Left colon (tissue), 2 donors: ENCODE results near the gene VENTX. TPM values are rescaled to one million over a fixed set of nuclear protein-coding genes. Genes with fewer than 3 reads are reported as not detected.
"Not testable (repeated sequence)": the region's sequence is repeated elsewhere in the genome, so short reads cannot be mapped to it uniquely, and the experiment has no call there.

Source experiments
- ATAC-seq: fragments of 200-7000 bp; cut with Tn5 transposase; one replicate; pipeline ENCODE4 v1.9.1; 2020; ENCODE audit warnings: mild to moderate bottlenecking, moderate library complexity
- DNase-seq, 2 donors: peaks; one replicate each; pipeline ENCODE4 v3.0.0-alpha.2; 2020
- intact Hi-C, 2 donors: fragments of 100-400 bp; cut with DNase I in 1 of 2; cut with micrococcal nuclease in 1 of 2; formaldehyde crosslinking; loops; one replicate each; pipeline versions ENCODE4 v1.11.2 to v1.14.0; 2022; cut with DNase I, micrococcal nuclease
- total RNA-seq, 2 donors: library from RNA; stranded (reverse); fragmentation: NEBNext Ultra II Directional; extraction: Animal tissue kit (Norgen Biotek cat#: 25700); gene quantifications; one replicate each; pipeline ENCODE4 v1.2.1, GENCODE V29; 2021
- donor health status: DM: no; HTN: no; CAD: no.
- donor health status: DM: yes; HTN: yes; CAD: no.

VENTX gene
- total RNA-seq, 2 donors from 2014 or later: 0.14 TPM; not detected in 1

- intact Hi-C loops: no loop called here
- DNase-seq (no peak), ATAC-seq (no peak)
Measured at GRCh38 chr10:133212853-133213494, 24.7 kb upstream of the VENTX start.

- intact Hi-C loops: no loop called here
- no peak for ATAC-seq
- DNase-seq: no peak
Measured at GRCh38 chr10:133213641-133214467, 23.8 kb upstream of the VENTX start.

GRCh38 chr10:133214468-133215410 is 22.9 kb upstream of the VENTX start:
- intact Hi-C loops: no loop called here
- no peak for ATAC-seq
- DNase-seq: no peak

- intact Hi-C loops: no loop called here
- DNase-seq (no peak), ATAC-seq (no peak)
Measured at GRCh38 chr10:133215586-133215985, 22.1 kb upstream of the VENTX start.

GRCh38 chr10:133216776-133217175 is 20.9 kb upstream of the VENTX start:
- no peak for DNase-seq
- no peak for ATAC-seq
- intact Hi-C loops: no loop called here

- intact Hi-C loops: no loop called here
- no peak for DNase-seq
- no peak for ATAC-seq
Measured at GRCh38 chr10:133217800-133218589, 19.7 kb upstream of the VENTX start.

- intact Hi-C loops: no loop called here
- ATAC-seq (no peak), DNase-seq (no peak)
Measured at GRCh38 chr10:133218891-133219290, 18.8 kb upstream of the VENTX start.

- DNase-seq: no peak
- intact Hi-C loops: no loop called here
- no peak for ATAC-seq
Measured at GRCh38 chr10:133219782-133220181, 17.9 kb upstream of the VENTX start.

GRCh38 chr10:133221331-133221730 is 16.3 kb upstream of the VENTX start:
- ATAC-seq: no peak
- DNase-seq: no peak
- intact Hi-C loops: no loop called here

GRCh38 chr10:133221756-133222155 is 15.9 kb upstream of the VENTX start:
- ATAC-seq, DNase-seq, intact Hi-C loops: not testable (repeated sequence)

GRCh38 chr10:133224076-133224475 is 13.6 kb upstream of the VENTX start:
- ATAC-seq: no peak
- DNase-seq: no peak
- intact Hi-C loops: no loop called here

GRCh38 chr10:133224756-133225372 is 12.8 kb upstream of the VENTX start:
- ATAC-seq (no peak), DNase-seq (no peak)
- intact Hi-C loops: no loop called here

- DNase-seq (no peak), ATAC-seq (no peak)
- intact Hi-C loops: no loop called here
Measured at GRCh38 chr10:133225707-133226191, 11.9 kb upstream of the VENTX start.

GRCh38 chr10:133226251-133226808 is 11.3 kb upstream of the VENTX start:
- no peak for DNase-seq
- intact Hi-C loops: no loop called here
- ATAC-seq: no peak

GRCh38 chr10:133227256-133227655 is 10.4 kb upstream of the VENTX start:
- intact Hi-C loops: no loop called here
- DNase-seq (no peak), ATAC-seq (no peak)

- DNase-seq (no peak), ATAC-seq (no peak)
- intact Hi-C loops: no loop called here
Measured at GRCh38 chr10:133229265-133230043, 8.2 kb upstream of the VENTX start.

- DNase-seq (no peak), ATAC-seq (no peak)
- intact Hi-C loops: no loop called here
Measured at GRCh38 chr10:133230044-133230361, 7.7 kb upstream of the VENTX start, which contains the start of gene UTF1. TSS of gene UTF1 (plus strand) at chr10:133230217. CDS start at chr10:133230289, 72 bp downstream.
